Hippocampal formation (tissue), 2 donors: Measurements from ENCODE around the gene CALML5.
"Not testable (repeated sequence)": the region's sequence is repeated elsewhere in the genome, so short reads cannot be mapped to it uniquely, and the experiment has no call there.

Experiments used
- DNase-seq, 2 donors: peaks; one replicate each; lab custom pipeline; 2025; lab: John Stamatoyannopoulos, UW

Gene CALML5

DNA sequence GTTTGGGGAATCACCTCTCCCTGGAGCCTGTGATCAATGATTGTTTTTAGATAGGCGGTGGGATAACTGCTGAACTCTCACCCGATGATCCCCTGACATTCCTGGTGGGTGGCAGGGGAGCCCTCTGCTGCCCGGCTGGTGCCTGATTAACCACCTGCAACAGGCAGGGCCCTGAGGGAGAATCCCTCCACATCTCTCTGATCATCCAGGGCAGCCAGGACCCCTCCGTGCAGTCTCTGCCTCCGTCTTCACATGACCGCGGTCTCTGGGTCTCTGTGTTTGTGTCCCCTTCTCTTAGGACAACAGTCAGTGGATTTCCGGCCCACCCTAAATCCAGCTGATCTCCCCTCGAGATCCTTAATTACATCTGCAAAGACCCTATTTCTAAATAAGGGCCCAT is 17.4 kb downstream of the CALML5 start:
- DNase-seq, result no peak

DNA sequence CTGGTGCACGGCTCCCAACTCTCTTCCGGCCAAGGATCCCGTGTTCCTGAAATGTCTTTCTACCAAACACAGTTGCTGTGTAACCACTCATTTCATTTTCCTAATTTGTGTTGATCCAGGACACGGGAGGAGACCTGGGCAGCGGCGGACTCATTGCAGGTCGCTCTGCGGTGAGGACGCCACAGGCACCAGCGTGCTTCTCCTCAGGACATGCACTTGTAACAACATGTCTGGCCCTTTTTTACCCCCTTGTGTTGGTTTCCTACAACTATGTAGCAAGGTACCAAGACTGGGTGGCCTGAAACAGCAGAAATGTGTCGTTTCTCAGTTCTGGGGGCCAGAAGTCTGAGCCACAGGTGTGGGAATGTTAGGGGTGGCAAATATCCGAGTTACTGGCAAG is 18.2 kb downstream of the CALML5 start:
- DNase-seq, result no peak

DNA sequence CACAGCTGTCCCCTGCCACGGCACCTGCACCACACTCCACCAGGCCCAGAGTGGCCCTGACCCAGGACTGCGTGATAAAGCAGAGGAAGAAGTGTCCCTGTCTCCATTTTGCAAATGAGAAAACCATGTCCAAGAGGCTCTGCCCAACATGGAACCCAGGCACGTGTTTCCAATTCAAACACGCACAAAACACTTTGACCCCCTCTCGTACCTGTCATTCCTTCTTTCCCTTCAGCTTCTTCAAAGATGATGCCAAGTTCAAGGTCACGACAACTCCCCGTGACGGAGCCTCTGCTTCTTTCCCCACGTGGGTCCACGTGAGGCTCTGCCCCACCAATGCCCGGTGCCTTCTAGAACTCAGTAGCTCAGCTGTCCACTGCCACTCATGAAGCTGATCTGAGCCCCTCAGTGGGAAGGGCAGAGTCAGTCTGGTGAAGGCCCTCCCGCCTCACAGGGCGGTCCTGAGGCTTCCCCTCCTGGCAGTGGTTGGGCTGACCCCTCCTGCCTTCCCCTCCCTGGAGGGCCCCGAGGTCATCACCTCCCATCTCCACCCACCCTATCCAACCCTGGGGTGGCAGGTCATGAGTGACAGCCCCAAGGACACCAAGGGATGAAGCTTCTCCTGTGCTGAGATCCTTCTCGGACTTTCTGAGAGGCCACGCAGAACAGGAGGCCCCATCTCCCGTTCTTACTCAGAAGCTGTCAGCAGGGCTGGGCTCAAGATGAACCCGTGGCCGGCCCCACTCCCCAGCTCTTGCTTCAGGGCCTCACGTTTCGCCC is 19.0 kb downstream of the CALML5 start:
- no peak for DNase-seq

DNA sequence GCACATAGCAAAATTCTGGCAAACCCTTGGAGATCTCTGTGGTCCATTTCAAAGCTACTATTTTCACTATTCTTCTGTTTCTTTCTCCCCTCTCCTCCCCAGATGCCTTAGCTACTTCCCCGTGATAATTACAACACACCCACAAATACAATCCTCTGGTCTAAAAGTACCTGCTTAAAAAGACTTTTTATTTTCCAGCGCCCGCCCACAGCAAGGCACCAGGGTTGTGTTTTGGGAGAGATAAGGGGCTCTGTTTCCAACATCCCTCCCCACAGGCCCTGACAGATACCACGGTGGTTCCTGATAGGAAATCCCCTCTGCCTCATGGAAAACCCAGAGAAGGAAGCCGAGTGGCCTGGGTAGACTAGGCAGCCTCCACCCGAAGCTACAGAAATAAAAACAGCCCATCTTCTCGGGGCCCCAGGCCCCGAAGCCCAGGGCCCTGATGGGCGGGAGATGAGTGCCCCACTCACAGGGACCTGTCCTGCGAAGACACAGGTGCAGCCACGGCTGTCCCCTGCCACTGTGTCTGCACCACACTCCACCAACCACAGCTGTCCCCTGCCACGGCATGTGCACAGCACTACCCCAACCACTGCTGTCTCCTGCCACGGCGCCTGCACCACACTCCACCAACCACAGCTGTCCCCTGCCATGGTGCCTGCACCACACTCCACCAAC is 19.7 kb downstream of the CALML5 start:
- DNase-seq, result no peak

DNA sequence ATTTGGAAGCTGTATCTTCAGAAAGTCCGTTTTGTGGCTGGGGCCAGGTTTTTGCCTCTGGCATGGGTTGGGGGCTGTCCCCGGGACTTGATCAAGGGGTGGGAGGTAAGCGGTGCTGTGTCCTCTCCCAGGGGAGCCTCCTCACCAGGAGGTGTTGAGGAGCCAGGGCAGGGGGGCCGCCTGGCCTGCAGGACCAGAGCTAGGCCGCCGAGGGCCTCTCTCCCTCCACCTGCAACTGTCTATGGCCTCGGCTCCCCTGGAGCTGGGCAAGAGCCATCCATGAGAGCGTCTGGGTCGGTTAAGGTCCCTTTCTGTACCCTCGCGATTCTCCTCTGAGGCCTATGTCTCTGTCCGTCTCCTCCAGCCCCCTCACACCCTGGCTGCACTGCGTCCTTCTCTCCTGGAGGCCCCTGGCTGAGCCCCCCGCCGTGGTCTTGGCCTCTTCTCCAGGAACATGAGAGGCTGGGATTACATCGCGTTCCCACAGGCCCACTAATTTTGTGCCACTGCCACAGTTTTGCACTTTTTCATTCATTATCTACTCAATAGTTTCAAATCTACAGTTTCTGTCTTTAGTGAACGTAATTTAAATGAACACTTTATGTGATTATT is 20.6 kb downstream of the CALML5 start:
- no peak for DNase-seq

DNA sequence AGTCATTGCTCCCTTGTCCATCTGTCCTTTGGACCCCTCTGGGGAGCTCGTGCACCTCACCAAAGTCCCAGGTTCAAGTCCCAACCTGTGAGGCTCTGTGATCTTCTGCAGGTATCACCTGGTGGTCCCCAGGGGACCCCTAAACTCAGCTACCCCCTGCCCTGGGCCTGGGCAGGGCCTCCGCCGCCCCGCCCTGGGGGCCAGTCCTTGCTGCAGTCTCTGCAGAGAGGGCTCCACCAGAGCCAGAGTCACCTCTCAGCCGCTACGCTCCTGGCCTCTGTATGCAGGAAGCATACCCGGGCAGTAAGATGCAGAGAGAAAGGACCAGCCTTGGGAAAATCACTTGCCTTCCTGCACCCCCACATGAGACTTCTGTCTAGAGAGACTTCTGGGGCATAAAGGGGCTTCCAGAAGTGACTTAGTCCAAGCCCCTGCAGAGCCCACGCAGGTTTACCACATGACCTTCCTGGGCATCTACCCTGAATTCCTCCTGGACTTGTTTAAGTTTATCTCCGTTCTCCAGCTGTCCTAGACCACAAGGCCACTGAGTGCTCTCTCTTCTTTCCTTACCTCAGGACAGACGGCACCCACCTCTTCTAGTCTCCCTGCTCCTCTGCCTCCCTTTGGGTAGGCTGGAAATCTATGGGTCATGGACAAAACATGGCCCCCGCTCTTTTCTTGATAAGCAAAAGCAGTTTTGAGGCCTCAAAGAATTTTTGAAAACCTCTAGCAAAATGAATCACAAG is 21.2 kb downstream of the CALML5 start:
- DNase-seq, result no peak

DNA sequence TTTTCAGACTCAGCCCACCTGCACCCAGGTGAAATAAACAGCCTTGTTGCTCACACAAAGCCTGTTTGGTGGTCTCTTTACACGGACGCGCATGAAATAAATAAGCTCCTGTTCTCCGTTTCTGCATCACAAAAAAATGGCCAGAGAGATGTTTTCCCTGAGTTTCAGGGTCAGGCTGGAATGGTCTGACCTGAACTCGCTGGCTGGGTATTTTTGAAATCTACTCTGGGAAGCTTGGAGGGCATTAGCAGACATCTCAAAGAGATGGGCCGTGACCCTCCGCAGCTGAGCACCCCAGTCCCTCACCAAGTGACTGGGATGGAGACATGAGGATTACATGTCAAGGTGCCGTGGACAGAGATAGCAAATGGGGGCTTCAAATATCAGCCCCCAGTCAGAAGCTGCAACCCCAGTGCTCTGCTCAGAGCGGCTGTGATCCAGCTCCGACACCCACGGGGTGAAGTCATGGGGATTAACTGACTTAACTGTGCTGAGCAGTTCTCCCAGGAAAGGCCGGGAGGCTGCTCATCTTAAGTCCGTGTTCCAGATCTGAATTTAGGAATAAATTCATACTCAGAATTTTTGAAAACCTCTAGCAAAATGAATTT is 22.3 kb downstream of the CALML5 start:
- no peak for DNase-seq

DNA sequence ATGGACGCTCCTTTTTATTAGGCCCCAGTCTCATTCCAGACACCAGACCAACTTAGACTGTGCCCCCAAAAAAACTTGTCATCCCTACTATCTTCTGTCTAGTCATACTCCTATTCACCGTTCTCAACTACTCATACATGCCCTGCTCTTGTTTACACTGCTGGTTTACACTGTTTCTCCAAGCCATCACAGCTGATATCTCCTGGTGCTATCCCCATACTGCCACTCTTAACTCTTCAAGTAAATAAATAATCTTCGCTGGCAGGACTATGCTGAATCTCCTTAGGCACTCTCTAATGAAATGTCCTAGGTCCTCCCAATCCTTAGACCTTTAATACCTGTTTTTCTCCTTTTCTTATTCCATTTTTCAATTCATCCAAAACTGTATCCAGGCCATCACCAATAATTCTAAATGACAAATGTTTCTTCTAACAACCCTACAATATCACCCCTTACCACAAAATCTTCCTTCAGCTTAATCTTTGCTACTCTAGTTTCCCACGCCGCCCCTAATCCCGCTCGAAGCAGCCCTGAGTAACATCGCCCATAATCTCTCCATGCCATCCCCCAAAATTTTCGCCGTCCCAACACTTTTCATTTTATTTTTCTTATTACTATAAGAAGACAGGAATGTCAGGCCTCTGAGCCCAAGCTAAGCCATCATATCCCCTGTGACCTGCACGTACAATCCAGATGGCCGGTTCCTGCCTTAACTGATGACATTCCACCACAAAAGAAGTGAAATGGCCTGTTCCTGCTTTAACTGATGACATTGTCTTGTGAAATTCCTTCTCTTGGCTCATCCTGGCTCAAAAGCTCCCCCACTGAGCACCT is 23.2 kb downstream of the CALML5 start:
- not testable (repeated sequence) for DNase-seq

DNA sequence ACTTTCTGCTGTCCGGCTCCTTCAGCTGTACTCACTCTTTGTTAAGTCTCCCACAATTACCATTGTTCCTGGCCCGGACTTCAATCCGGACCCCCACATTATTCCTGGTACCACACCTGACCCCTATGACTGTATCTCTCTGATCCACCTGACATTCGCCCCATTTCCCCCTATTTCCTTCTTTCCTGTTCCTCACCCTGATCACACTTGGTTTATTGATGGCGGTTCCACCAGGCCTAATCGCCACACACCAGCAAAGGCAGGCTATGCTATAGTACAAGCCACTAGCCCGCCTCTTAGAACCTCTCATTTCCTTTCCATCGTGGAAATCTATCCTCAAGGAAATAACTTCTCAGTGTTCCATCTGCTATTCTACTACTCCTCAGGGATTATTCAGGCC is 24.3 kb downstream of the CALML5 start:
- not testable (repeated sequence) for DNase-seq

DNA sequence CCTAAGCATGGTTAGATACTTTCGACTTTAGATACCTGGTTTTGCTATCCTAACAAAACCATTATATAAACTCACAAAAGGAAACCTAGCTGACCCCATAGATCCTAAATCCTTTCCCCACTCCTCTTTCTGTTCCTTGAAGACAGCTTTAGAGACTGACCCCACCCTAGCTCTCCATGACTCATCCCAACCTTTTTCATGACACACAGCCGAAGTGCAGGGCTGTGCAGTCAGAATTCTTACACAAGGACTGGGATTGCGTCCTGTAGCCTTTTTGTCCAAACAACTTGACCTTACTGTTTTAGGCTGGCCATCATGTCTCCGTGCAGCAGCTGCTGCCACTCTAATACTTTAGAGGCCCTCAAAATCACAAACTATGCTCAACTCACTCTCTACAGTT is 24.7 kb downstream of the CALML5 start:
- not testable (repeated sequence) for DNase-seq

DNA sequence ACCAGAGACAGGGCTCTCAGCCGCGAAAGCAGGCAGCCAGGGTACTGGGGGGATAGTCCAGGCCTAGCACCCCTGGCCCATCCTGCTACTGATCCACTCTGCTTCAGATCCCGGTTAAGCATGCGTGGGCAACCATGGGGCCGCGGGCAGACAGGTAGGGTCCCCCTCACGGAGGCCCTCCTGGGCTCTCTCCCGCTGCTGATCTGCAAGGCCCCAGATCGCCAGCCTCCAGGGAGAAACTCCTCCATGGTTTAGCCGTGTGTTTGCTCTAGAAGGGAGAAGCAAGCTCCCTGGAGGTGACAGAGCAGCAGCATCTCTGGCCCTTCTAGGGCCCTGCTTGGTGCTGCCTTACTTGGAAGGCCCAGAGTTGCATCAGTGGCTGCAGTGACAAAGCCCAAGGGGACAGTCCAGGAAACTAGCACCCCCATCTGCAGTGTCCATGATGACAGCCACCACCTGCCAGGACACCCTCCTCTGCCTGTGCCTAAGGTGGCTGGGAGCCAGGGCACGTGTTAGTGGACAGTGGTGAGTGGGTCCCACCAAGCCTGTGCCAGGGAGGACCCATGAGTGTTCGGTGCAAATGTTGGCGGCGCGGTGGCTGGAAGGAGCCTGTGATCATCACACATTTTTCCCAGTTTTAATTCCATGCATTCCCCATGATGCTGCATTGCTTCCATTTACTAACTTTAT is 29.2 kb downstream of the CALML5 start:
- no peak for DNase-seq

DNA sequence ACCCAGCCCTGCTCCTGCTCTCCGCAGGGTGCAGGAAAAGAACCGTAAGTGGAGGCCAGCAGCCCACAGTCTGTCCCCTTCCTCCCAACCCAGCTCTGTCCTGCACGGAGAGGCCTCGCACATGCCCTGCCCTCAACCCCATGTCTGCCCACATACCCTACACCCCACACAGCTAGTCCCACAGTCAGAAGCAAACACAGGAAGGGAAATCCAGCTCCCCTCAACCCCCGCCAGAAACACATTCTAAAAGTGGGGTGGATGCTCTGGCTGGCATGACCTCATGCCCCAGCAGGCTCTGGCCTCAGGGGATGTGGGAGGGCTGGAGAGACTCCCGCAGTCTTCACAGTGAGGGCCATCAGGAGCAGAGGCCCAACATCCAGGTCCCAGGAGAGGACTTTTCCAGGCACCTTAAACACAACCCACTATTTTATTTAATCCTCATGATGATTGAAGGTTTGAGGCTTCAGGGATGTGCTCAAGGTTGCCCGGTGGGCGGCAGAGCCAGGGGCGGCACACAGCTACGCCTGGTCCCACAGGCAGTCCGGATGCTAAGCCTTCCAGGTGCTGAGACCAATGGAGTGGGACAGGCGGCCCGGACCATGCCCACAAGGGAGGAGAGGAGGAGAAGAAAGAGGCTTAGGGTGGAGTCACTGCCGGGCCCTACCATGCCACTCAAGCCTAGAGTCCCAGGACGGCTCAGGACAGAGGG is 29.9 kb downstream of the CALML5 start:
- DNase-seq, result no peak

DNA sequence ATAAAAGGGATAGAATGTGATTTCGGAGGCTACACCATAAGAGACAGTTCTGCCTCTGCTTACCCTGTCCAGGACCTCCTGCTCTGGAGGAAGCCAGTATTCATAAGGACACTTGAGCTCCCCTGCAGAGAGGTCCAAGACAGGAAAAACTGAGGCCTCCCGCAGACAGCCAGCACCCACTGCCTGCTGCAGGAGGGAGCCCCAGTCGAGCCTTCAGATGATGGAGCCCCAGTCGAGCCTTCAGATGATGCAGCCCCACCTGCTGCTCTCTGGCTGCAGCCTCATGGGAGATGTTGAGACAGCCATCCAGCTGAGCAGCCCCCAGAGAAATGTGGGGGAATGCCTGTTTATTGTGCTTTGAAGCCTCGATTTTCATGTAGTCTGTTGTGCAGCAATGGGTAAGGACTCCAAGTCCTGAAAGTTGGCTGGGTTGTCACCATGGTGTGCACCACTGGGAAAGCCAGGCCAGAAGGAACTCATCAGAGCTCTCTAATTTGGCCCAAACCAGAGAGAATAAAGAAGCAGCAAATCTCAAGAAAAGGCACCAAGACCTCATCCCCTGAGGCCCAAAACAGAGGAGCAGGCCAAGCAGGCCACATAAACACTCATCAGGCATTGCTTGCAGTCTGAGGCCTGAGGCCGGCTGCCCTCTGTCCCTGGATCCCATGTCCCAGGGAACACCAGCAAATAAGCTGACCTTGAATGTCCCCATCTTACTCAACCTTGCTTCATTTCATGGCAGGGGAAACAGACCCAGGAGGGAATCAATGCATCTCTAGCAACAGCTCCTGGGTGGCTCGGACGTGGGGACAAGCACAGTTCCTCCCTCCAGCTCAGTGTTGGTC is 30.9 kb downstream of the CALML5 start:
- no peak for DNase-seq

DNA sequence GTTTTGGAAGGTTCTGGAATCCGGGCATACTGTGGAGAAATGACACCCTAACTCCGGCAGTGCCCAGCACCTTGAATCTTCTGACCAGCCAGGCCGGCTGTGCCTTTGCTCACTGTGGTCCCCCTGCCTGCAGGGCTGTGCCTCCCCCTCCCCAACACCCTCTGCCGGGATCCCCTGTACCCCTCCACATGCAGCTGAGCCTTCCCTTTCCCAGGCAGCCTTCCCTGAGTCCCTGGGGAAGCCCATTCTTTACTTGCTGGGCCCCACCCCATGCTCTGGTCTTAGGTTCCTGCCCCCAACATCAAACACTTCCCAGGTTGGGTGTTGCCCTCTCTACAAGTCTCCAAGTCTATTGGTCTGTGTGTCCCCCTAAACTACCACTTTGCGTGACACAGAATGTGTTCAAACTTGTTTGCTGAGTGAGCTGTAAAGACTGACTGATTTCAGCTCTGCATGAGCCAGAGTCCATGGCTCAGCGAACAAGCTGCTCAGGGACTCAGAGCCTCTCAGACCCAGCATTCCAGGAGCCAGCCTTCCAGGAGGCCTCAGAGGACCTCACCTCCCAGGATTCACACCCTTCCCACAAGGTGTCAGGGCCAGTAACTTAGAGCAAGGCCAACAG is 31.6 kb downstream of the CALML5 start:
- no peak for DNase-seq

DNA sequence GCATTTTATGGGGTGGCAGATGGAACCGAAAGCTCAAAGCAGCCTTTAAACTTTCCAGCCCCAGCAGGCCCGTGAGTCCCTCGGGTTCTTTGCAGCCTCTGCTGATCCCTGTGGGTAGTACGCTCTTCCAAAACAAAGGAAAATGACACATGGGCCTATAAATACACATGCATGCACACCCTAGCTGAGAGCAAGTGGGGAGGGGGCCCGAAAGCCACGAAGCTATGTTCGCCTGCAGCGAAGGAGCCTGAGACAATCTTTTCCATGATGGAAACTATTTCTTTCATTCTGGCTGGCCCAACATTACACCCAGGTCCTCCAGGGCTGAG is 32.2 kb downstream of the CALML5 start:
- no peak for DNase-seq

DNA sequence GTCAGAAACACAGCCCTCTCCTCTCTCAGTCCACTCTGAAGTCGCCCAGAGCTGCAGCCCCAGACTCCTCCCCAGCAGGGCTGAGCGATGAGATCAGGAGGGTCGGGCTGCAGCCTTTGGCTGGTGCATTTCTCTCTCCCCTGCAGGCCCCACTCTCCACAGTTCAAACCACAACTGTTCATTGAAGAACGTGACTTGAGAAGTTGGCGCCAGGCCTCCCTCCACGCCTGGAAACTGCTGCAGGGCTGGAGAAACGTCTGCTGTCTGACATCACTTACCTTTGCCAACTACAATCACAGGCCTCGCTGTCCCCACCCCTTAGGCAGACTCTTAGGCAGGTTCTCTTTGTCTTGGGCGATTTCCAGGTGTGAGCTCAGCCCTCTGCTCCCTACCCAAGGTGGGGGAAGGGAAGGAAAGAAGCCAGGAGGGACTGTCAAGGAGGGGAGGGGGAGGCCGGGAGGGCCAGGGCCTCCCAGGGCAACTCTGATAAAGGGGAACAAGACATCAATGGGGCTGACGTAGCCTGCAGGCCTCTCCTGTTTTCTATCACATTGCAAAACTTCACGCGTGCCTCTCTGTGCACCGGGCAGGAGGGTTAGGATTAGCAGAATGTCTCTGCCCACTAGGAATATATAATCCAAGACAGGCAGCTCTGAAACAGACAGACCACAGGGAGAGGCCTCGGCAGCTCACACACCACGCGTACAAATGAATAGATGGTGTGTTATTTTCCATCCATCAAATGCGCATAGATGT is 32.7 kb downstream of the CALML5 start:
- DNase-seq, result no peak

DNA sequence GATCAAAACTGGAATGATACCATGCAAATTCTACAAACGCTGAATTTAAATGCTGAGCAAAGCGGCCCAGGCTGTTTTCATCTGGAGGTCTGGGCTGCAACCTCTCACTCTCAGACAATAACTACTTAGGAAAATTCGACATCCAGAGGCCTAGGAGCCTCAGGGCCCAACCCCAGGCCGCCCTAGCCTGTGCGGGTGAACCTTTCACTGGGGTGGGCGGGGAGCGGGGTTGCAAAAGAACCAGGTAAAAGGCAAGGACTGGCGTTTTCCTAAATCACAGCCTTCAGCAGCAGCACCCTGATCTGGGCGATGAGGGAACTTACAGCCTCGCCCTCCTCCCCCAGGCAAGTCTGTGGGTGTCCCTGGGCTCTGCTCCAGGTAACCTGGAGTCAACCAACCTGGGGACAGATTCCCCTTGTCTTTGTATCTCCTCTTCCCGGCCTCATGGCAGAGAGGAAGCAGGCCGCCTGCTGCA is 33.4 kb downstream of the CALML5 start:
- DNase-seq, result no peak

DNA sequence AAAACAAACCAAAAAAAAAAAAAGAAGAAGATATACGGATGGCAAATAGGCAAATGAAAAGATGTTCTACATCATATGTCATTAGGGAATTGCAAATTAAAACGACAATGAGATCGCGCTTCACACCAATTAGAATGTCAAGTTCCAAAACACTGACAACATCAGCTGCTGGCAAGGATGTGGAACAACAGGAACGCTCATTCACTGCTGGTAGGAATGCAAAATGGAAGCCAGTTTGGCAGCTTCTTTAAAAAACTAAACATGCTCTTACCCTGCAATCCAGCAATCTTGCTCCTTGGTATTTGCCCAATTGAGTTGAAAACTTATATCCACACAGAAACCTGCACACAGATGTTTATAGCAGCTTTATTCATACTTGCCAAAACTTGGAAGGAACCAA is 34.8 kb downstream of the CALML5 start:
- no peak for DNase-seq
